Esophagus mucosa (tissue), 1 donor: ENCODE data around the gene TMEM258. TPM values are rescaled to one million over a fixed set of nuclear protein-coding genes. Genes with fewer than 3 reads are reported as not detected.

Experiments
- ATAC-seq: fragments of 200-7000 bp; cut with Tn5 transposase; one replicate; pipeline ENCODE4 v1.9.1; 2020
- total RNA-seq: library from RNA; stranded (reverse); gene quantifications from one replicate; pipeline ENCODE4 v1.2.4, GENCODE V29; 2023
- donor health status: DM: yes; HTN: yes; CAD: no.

TMEM258 gene
- total RNA-seq, 1 donor from 2014 or later = 90.9 TPM

GRCh38 chr11:61820174-61820573 is 27.8 kb upstream of the TMEM258 start:
- ATAC-seq = peak; percentile 88

GRCh38 chr11:61817471-61818202 is 25.2 kb upstream of the TMEM258 start:
- ATAC-seq = no peak

GRCh38 chr11:61816736-61817455 is 24.5 kb upstream of the TMEM258 start, which contains the start of gene FADS1:
Gene FADS1 (minus strand): TSS chr11:61817003. CDS start chr11:61816929, 74 bp downstream.
- ATAC-seq = peak; percentile 2

- peak; percentile 7 for ATAC-seq
Measured at GRCh38 chr11:61815790-61816735, 23.7 kb upstream of the TMEM258 start.

- ATAC-seq = peak; percentile 70
Measured at GRCh38 chr11:61814958-61815789, 22.8 kb upstream of the TMEM258 start.

GRCh38 chr11:61814247-61814957 is 22.0 kb upstream of the TMEM258 start:
- ATAC-seq = peak; percentile 66

- ATAC-seq = no peak
Measured at GRCh38 chr11:61812736-61813411, 20.5 kb upstream of the TMEM258 start.

GRCh38 chr11:61811831-61812230 is 19.4 kb upstream of the TMEM258 start:
- no peak for ATAC-seq

GRCh38 chr11:61810671-61811175 is 18.3 kb upstream of the TMEM258 start:
- no peak for ATAC-seq

- ATAC-seq = no peak
Measured at GRCh38 chr11:61806785-61807184, 14.4 kb upstream of the TMEM258 start.

- ATAC-seq = no peak
Measured at GRCh38 chr11:61805146-61805545, 12.7 kb upstream of the TMEM258 start.

- no peak for ATAC-seq
Measured at GRCh38 chr11:61803889-61804647, 11.7 kb upstream of the TMEM258 start.

GRCh38 chr11:61802605-61803004 is 10.2 kb upstream of the TMEM258 start:
- no peak for ATAC-seq

GRCh38 chr11:61800331-61801281 is 8.2 kb upstream of the TMEM258 start:
- no peak for ATAC-seq

- ATAC-seq = no peak
Measured at GRCh38 chr11:61799665-61800284, 7.4 kb upstream of the TMEM258 start.

GRCh38 chr11:61797263-61797944 is 5.0 kb upstream of the TMEM258 start:
- ATAC-seq = peak; percentile 42

GRCh38 chr11:61795876-61796526 is 3.6 kb upstream of the TMEM258 start:
- ATAC-seq = no peak
